K562 (cell line): ENCODE data around the gene TRAPPC2L. TPM values are rescaled to one million over a fixed set of nuclear protein-coding genes. Genes with fewer than 3 reads are reported as not detected.
A peak's percentile ranks its signal among the peaks of the same experiment; 100 is the strongest.

Source experiments
- CBX1 ChIP-seq: sonication (generic); IDR thresholded peaks from 2 replicates; pipeline ENCODE4 v1.6.1; 2016; ENCODE audit warnings: antibody characterized with exemption, low read depth, mild to moderate bottlenecking
- CHD1 ChIP-seq: fragments of 200-600 bp; sonication (generic); IDR thresholded peaks from one replicate; pipeline ENCODE4 v1.6.1; 2012; ENCODE audit warnings: mild to moderate bottlenecking, moderate library complexity, low read length, inconsistent platforms
- CREB3 ChIP-seq: fragments of 450-650 bp; conservative IDR thresholded peaks from 2 replicates; pipeline ENCODE4 v1.6.1; 2016; ENCODE audit warnings: missing genetic modification characterization, low read depth, mild to moderate bottlenecking, missing compliant biosample characterization, moderate library complexity
- DEAF1 ChIP-seq: fragments of 450-650 bp; formaldehyde crosslinking; IDR thresholded peaks from 2 replicates; pipeline ENCODE4 v1.4.0; 2020; ENCODE audit warnings: mild to moderate bottlenecking, moderate library complexity
- E2F1 ChIP-seq: sonication (generic); formaldehyde crosslinking; IDR thresholded peaks from 2 replicates; pipeline ENCODE4 v1.8.1; 2023; ENCODE audit warnings: mild to moderate bottlenecking, missing genetic modification reagents, moderate library complexity
- NFE2 ChIP-seq: IDR thresholded peaks from 2 replicates; pipeline ENCODE4 v1.6.1; 2014; ENCODE audit warnings: antibody characterized with exemption, low read depth
- NONO ChIP-seq, 2 experiments: fragments of 200-400 bp in 1 of 2; fragments of 450-650 bp in 1 of 2; formaldehyde crosslinking in 1 of 2; IDR thresholded peaks; 2 replicates each; pipeline ENCODE4 v1.6.1; 2017; ENCODE audit warnings: low read depth in 2 of 2, mild to moderate bottlenecking in 2 of 2, moderate library complexity in 2 of 2, low read length in 1 of 2
- PTTG1 ChIP-seq: fragments of 450-650 bp; IDR thresholded peaks from 2 replicates; pipeline ENCODE4 v1.6.1; 2016; ENCODE audit warnings: low read depth, mild to moderate bottlenecking, missing genetic modification characterization, missing compliant biosample characterization
- RBFOX2 ChIP-seq: fragments of 200-400 bp; formaldehyde crosslinking; IDR thresholded peaks from 2 replicates; pipeline ENCODE4 v1.6.1; 2017; ENCODE audit warnings: low read depth, mild to moderate bottlenecking, low read length, moderate library complexity
- SAFB2 ChIP-seq: fragments of 200-400 bp; formaldehyde crosslinking; IDR thresholded peaks from 2 replicates; pipeline ENCODE4 v1.6.1; 2018; ENCODE audit warnings: borderline replicate concordance, low read length, low read depth, moderate library complexity; ENCODE audit not compliant: severe bottlenecking
- YBX1 ChIP-seq: fragments of 450-650 bp; IDR thresholded peaks from 2 replicates; pipeline ENCODE4 v1.7.1; 2016; ENCODE audit warnings: mild to moderate bottlenecking
- ZBTB7A ChIP-seq: IDR thresholded peaks from 2 replicates; pipeline ENCODE4 v1.6.1; 2011; ENCODE audit warnings: low read depth, mild to moderate bottlenecking, low read length, moderate library complexity, borderline replicate concordance; ENCODE audit not compliant: control insufficient read depth
- ZC3H8 ChIP-seq: fragments of 450-650 bp; IDR thresholded peaks from 2 replicates; pipeline ENCODE4 v1.6.1; 2017
- ZNF175 ChIP-seq: fragments of 200-800 bp; sonication (Bioruptor generic); IDR thresholded peaks from 2 replicates; pipeline ENCODE4 v1.6.1; 2016; ENCODE audit warnings: low read depth, mild to moderate bottlenecking, missing genetic modification characterization, missing compliant biosample characterization
- ZNF253 ChIP-seq: fragments of 250-450 bp; sonication (Bioruptor Pico); conservative IDR thresholded peaks from 2 replicates; pipeline ENCODE4 v1.6.1; 2021; ENCODE audit warnings: mild to moderate bottlenecking
- ZNF561 ChIP-seq: fragments of 450-650 bp; formaldehyde crosslinking; conservative IDR thresholded peaks from 2 replicates; pipeline ENCODE4 v1.4.0; 2020; ENCODE audit warnings: mild to moderate bottlenecking, moderate library complexity
- ZNF76 ChIP-seq: fragments of 250-450 bp; sonication (Bioruptor Pico); IDR thresholded peaks from 2 replicates; pipeline ENCODE4 v1.4.0; 2020; ENCODE audit warnings: mild to moderate bottlenecking, moderate library complexity, borderline replicate concordance
- ZNF764 ChIP-seq: fragments of 250-450 bp; sonication (Bioruptor Pico); IDR thresholded peaks from 2 replicates; pipeline ENCODE4 v1.4.0; 2020; ENCODE audit warnings: low read depth, mild to moderate bottlenecking, moderate library complexity
- ZNF780A ChIP-seq: fragments of 250-450 bp; sonication (Bioruptor Pico); IDR thresholded peaks from 2 replicates; pipeline ENCODE4 v1.5.0; 2021; ENCODE audit warnings: mild to moderate bottlenecking
- polyA plus RNA-seq, 8 experiments: library from polyadenylated mRNA; depleted of rRNA in 4 of 8; stranded (reverse) in 5 of 8; unstranded in 3 of 8; fragments of >200 nt; fragmentation: Nextera tagmentation in 2 of 8; fragmentation: Illumina TruSeq in 1 of 8; extraction: Ambion mirVana in 2 of 8; extraction: Trizol in 1 of 8; gene quantifications; 2 replicates each; pipeline versions ENCODE4 v1.2.1 to v1.2.3, GENCODE V29; 2011 to 2014; ENCODE audit warnings: inconsistent platforms in 1 of 8, missing spikeins in 1 of 8
- total RNA-seq, 7 experiments: library from RNA; depleted of rRNA in 6 of 7; stranded (reverse); fragments of >200 nt in 6 of 7; fragmentation: Illumina TruSeq in 2 of 7; extraction: Trizol in 2 of 7; gene quantifications; 2 replicates each; pipeline versions ENCODE4 v1.2.1 to v1.2.3, GENCODE V29; 2011 to 2021; ENCODE audit warnings: low replicate concordance in 1 of 7
- TF ChIP-seq, protein P1 (sequence below): fragments of 450-650 bp; IDR thresholded peaks from 2 replicates; pipeline ENCODE4 v1.6.1; 2014; ENCODE audit warnings: low read depth, mild to moderate bottlenecking, moderate library complexity, borderline replicate concordance
- TF ChIP-seq, protein P2 (sequence below): fragments of 250-450 bp; sonication (Bioruptor Pico); IDR thresholded peaks from 2 replicates; pipeline ENCODE4 v1.8.0; 2022; ENCODE audit warnings: moderate library complexity, mild to moderate bottlenecking, inconsistent platforms

The TRAPPC2L gene
- total and polyA plus RNA-seq, 9 of the 15 experiments (the other 6 are each of a cell fraction or from before 2014, with no cell fraction given), result 60.4 to 398 (median 97.5) TPM

DNA sequence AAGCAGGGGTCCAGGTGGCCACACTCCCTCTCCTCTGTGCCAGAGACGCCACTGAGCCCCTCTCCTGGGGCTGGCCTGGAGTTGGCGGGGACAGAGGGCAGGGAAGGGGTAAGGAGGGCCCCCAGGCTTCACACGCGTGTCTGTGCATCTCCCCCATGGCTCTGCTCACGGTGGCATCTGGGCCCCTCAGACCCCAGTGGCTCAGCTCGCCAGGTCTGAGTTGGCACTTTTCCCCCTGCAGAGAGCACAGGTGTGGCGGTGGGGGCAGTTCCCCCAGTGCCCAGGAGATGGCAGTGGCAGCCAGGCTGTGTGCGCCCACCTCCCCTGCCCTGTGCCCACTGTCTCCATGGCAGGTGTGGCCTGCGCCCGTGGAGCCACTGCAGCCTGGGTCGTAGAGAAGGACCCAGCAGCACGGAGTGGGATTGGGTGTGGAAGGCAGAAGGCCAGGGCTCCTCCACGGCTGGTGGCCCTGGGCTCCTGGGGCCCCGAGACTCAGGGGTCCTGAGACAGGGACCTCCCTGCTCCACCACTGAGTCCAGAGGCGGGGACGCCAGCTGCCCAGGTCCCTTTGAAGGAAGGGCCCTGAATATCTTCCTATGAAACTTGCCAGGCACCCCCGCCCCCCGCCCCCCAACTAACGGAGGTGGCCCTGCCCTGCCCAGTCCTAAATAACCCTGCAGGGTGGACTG, 40.9 kb upstream of the TRAPPC2L start (continued):
- TF ChIP-seq CBX1 (no peak), CREB3 (tag) (no peak), E2F1 (CRISPR knock-in tag) (no peak), ZC3H8 (no peak), ZNF561 (CRISPR knock-in tag) (no peak), ZNF253 (CRISPR knock-in tag) (no peak), CHD1 (no peak), NONO (IDR thresholded peaks at IDR 0.05; ENCODE audit: low read depth in 2 of 2, low read length in 1 of 2) (no peak), ZNF764 (no peak), ZNF780A (no peak), DEAF1 (CRISPR knock-in tag) (peak; percentile 34; the same call in 1 of the 2 replicates), ZBTB7A (peak; percentile 30; the same call in 1 of the 2 replicates), ZNF76 (CRISPR knock-in tag) (no peak), ZNF175 (CRISPR knock-in tag) (no peak), YBX1 (no peak), SAFB2 (no peak), PTTG1 (tag) (no peak), NFE2 (peak; percentile 32; the same call in 1 of the 2 replicates), RBFOX2 (peak; percentile 34; the same call in 1 of the 2 replicates)
- TF ChIP-seq, protein P1, sequence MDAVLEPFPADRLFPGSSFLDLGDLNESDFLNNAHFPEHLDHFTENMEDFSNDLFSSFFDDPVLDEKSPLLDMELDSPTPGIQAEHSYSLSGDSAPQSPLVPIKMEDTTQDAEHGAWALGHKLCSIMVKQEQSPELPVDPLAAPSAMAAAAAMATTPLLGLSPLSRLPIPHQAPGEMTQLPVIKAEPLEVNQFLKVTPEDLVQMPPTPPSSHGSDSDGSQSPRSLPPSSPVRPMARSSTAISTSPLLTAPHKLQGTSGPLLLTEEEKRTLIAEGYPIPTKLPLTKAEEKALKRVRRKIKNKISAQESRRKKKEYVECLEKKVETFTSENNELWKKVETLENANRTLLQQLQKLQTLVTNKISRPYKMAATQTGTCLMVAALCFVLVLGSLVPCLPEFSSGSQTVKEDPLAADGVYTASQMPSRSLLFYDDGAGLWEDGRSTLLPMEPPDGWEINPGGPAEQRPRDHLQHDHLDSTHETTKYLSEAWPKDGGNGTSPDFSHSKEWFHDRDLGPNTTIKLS, result no peak
- TF ChIP-seq, protein P2, sequence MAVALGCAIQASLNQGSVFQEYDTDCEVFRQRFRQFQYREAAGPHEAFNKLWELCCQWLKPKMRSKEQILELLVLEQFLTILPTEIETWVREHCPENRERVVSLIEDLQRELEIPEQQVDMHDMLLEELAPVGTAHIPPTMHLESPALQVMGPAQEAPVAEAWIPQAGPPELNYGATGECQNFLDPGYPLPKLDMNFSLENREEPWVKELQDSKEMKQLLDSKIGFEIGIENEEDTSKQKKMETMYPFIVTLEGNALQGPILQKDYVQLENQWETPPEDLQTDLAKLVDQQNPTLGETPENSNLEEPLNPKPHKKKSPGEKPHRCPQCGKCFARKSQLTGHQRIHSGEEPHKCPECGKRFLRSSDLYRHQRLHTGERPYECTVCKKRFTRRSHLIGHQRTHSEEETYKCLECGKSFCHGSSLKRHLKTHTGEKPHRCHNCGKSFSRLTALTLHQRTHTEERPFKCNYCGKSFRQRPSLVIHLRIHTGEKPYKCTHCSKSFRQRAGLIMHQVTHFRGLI (CRISPR knock-in tag), result no peak
